ENCODE data around the gene LIMS2.

Gene LIMS2

DNA sequence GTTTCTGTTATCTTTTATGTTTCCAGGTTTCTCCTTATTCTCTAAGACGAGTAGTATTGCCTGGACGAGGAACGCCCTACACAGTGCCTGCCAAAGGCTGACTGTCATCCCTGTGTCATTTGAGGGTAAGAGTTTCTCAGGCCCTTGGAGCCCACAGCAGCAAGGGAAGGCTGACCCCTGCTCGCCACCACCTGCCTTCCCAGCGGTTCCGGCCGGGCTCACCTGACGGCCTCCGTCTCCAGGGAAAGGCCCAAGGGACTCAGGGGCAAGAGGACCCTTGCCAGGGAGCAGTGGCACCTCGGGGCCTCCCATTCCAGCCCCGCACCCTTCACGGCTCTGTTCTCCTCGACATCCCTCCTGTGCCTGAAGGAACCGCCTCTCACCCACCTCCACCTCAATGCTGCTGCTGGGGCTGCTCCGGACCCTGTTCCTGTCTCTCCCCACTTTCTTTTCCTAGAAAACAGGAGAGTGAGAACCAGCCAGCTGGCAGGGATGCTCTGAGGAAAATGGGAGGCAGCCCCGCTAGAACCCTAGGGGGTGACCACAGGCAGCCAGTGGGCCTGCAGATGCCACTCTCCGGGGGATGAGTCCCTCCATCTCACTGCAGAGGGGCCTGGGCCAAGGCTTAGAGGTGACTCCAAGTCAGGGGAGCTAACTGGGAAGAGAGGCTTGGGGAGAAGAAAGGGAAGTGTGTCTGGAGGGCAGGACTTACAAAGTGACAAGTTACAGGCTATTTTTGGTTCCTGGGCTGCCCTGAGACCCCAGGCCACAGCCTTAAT lies 1.9 kb downstream of the LIMS2 start:
- no peak for DNase-seq

GRCh38 chr2:127672341-127673224 lies 2.7 kb downstream of the LIMS2 start:
- no peak for DNase-seq

GRCh38 chr2:127671557-127672302 lies 3.6 kb downstream of the LIMS2 start:
- DNase-seq, result no peak

DNA sequence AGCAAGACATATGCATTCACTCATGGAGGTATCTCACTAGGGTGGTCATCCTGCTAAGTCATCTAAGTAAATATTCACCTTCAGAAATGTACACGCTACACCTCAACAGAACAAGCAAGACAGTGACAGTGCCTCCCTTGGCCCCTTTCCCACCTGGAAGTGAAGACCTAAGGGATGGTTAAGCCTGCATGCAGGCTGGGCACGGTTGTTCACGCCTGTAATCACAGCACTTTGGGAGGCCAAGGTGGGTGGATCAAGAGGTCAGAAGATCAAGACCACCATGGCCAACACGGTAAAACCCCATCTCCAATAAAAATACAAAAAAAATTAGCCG lies 4.4 kb downstream of the LIMS2 start:
- DNase-seq, result no peak

DNA sequence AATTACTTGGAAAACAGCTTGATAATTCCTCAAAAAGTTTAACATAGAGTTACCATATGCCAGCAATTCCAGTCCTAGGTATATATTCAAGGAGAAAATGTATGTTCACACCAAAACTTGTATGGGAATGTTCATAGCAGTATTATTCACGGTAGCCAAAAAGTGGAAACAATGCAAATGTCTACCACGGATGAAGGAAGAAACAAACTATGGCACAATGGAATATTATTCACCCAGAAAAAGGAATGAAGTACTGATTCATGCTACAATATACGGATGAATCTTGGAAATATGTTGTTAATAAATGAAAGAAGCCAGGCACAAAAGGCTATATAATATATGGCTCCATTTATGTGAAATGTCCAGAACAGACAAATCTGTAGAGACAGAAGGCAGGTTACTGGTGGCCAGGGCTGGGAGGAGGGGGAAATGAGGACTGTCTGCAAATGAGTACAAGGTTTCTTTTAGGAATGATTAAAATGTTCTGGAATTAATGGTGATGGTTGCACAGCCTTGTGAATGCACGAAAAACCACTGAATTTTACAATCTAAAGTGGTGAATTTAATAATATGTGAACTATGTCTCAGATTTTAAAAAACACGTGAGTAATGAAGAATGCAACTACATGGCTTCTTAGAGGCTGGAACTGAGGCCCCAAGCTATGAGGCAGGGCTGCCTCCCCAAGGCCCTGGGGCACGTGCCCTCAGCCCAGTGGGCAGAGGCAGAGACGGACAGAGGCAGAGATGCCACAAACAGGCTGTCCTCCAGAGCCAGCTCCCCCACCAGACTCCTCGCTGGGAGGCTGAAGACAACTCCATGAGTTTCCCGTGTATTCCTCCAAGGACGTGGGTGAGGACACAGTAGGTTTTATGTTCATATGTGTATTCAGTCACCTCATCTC lies 5.0 kb downstream of the LIMS2 start:
- no peak for DNase-seq

DNA sequence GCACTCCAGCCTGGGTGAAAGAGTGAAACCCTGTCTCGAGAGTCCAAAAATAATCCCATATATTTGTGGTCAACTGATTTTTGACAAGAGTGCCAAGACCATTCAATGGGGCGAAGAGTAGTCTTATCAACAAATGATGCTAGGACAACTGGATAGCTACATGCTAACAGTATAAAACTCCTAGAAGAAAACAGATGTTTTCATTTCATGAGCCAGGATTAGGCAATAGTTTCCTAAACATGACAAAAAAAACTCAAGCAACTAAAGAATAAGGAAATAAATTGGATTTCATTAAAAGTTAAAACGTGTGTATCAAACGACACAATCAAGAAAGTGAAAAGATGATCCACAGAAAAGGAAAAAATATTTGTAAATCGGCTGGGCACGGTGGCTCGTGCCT lies 6.3 kb downstream of the LIMS2 start:
- no peak for DNase-seq

GRCh38 chr2:127665267-127665893 lies 9.9 kb downstream of the LIMS2 start:
- DNase-seq, result no peak

- DNase-seq, result no peak
These were observed 10.5 kb downstream of the LIMS2 start for GRCh38 chr2:127664895-127665225.

DNA sequence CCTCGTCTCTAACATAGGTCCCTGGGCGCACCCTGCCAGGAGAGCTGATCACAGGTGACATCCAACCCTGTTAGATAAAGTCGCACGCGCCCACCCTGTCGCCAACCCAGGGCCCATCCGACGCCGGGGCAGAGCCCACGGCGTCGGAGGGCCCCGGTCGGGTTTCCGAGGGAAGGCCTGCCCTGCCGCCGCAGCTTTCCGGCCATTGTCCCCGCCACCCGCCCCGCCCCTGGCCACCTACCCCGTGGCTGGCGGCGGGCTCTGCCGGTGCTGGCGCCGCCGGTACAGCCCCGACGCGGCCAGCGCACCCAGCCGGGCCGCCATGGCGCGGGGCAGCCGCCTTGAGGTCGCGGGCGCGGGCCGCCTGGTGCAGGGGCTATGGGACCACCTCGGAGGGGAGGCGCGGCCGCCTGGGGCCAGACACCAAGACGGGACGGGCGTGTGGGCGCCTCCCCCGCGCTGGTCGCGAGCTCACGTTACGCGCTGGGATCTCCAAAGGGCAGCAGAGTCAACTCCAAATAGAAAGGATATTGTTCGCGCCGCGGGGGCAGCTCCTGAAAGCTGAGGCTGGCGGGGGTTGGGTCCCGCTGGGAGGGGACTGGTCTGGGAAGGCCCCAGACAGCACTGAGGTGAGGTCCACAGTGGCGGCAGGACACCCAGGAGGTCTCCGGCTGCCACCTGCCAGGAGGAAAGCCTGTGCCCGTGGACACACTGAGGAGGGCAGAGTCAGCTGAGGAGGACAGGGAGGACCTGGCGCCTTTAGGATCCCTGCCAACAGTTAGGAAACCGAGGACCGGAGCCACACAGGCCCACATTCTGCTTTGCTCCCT lies 11.1 kb downstream of the LIMS2 start:
- no peak for DNase-seq

- no peak for DNase-seq
These were observed 11.7 kb downstream of the LIMS2 start for GRCh38 chr2:127663566-127664064.

- no peak for DNase-seq
These were observed 12.3 kb downstream of the LIMS2 start for GRCh38 chr2:127662937-127663565.

GRCh38 chr2:127661949-127662510 lies 13.3 kb downstream of the LIMS2 start:
- no peak for DNase-seq

GRCh38 chr2:127661072-127661649 lies 14.2 kb downstream of the LIMS2 start:
- DNase-seq, result no peak

DNA sequence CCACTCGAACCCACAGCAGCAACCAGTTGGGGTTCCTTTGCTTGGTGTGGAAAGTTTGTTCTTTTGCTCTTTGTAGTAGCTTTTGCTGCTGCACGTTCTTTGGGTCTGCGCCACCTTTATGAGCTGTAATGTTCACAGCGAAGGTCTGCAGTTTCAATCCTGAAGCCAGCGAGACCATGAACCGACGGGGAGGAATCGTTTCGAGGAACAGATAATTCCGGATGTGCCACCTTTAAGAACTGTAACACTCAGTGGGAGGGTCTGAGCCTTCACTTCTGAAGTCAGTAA lies 15.1 kb downstream of the LIMS2 start:
- DNase-seq, result no peak

DNA sequence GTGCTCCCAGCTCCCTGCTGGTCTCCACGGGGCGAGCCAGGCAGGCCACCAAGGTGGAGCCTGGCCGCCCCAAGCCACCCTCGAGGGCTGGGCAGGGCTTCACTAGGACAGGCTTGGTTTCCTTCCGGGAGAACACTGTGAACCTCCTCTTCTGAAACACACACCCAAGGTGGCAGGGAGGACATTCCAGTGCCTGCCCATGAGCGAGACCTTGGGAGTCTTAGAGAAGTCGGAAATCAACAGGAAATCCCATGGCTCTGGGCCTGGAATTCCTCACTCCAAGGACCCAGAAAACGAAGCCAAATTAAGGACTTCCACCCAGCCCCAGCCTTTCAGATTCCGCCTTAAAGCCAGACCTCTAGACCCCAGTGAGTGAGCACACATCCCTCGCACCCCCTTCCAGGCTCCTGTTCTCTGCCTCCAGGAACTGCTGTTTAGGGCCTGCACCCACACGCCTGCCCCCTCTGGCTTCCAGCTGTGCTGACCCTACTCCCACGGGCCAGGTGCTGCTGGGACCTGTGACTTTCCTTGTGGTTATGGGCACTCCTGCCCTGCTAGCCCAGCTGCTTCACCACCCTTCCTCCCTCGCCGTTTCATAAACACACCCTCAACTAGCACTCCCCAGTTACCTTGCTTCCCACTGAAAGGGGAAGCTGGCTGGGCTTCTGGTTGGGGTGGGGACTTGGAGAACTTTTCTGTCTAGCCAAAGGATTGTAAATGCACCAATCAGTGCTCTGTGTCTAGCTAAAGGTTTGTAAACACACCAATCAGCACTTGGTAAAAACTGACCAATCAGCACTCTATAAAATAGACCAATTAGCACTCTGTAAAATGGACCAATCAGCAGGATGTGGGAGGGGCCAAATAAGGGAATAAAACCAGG lies 15.7 kb downstream of the LIMS2 start:
- DNase-seq, result no peak

- no peak for DNase-seq
These were observed 16.5 kb downstream of the LIMS2 start for GRCh38 chr2:127658641-127659407.

- DNase-seq, result no peak
These were observed 17.2 kb downstream of the LIMS2 start for GRCh38 chr2:127658146-127658545.

- DNase-seq, result no peak
These were observed 18.1 kb downstream of the LIMS2 start for GRCh38 chr2:127657232-127657595.

Measured in NCI-H1048 (cell line).